NCI-H2107 treated with DMSO at 0.1 percent for 48 hours (cell line): ENCODE results near the gene ACOX3.
A peak's percentile ranks its signal among the peaks of the same experiment; 100 is the strongest.
"Not testable (repeated sequence)": the region's sequence is repeated elsewhere in the genome, so short reads cannot be mapped to it uniquely, and the experiment has no call there.

Experiments
- DNase-seq: peaks from one replicate; lab custom pipeline; 2025; ENCODE audit not compliant: unreplicated experiment; lab: John Stamatoyannopoulos, UW

Gene ACOX3

DNA sequence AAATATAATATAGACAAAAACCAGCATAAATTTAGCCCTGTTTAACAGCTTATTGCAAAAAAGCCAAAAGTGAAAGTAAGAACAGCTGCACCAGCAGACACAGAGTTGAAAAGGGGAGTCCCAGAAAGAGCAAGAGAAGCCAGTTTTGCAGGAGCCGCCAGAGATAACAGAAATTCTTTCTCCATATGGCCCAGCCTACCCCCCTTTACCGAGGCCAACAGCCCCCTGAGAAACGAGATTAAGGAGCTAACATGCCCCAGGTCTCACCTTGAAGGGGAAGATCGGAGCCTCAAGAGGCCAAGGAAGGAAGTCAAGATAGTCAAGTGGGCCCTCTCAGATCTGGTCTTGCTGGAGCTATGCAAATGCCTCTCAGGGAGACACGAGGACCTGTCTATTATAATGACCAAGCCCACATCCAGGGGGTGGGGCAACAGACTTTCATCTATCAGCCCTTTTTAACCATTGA, 4.8 kb downstream of the ACOX3 start:
- DNase-seq, result no peak

DNA sequence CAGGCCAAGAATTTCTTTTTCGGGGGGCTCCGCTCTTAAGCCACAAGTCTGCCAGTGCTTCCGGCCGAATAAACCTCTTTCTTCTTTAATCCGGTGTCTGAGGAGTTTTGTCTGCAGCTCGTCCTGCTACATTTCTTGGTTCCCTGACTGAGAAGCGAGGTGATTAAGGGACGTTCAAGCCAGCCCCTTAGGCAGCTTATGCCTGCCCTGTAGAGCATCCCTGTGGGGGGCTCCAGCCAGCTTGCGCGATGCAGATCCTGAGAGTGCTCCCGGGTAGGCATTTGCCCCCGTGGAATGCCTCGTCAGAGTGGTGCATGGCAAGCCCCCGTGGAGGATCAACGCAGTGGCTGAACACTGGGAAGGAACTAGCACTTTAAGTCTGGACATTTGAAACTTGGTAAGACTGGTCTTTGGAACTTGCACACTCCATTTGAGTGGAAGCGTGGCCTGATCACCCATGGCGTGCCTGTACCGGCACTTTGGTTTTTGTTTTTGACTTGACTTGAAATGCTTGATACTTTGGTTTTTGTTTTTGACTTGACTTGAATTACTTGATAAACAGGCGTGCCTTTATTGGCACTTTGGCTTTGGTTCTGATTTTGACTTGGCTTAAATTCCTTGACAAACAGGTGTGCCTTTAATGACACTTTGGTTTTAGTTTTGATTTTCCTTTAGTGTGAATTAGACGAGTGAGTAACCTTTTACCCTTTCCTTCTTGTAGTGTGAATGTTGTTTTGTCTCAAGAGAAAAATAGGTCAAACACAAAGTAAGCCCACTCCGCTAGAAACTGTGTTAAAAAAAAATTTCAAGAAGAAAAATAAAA, 6.1 kb downstream of the ACOX3 start:
- DNase-seq, result no peak

DNA sequence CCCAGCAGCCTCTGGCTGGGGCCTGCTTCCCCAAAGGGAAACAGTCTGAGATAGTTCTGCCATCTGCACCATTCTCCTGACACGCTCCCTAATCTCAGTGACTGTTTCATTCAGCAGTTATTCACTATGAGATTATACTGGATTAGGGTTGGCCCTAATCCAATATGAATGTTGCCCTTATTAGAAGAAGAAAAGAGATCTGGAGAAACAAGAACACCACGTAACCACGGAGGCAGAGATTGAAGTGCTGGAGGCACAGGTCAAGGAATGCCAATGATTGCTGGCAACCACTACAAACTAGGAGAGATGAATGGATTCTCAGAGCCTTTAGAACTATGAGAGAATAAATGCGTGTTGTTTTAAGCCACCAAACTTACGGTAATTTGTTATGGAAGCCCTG, 7.4 kb downstream of the ACOX3 start:
- DNase-seq, result no peak

DNA sequence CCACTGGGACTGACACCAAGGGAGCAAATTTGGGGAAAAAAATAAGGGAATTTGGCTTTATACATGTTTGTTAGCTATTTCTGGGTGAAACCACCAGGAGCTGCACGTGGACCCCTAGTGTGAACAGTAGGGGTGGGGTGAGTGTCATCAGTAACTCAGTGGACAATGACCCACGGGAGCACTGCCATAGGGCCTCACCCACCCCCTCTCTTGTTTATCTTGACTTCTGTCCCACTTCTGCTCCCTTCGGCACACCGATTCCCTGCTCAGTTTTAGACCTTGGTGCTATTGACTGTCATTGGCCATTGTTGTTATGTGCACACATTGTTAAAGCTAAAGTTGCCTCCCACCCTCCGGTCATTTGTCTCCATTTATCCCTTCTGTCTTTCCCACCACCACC, 9.0 kb downstream of the ACOX3 start:
- DNase-seq, result no peak

DNA sequence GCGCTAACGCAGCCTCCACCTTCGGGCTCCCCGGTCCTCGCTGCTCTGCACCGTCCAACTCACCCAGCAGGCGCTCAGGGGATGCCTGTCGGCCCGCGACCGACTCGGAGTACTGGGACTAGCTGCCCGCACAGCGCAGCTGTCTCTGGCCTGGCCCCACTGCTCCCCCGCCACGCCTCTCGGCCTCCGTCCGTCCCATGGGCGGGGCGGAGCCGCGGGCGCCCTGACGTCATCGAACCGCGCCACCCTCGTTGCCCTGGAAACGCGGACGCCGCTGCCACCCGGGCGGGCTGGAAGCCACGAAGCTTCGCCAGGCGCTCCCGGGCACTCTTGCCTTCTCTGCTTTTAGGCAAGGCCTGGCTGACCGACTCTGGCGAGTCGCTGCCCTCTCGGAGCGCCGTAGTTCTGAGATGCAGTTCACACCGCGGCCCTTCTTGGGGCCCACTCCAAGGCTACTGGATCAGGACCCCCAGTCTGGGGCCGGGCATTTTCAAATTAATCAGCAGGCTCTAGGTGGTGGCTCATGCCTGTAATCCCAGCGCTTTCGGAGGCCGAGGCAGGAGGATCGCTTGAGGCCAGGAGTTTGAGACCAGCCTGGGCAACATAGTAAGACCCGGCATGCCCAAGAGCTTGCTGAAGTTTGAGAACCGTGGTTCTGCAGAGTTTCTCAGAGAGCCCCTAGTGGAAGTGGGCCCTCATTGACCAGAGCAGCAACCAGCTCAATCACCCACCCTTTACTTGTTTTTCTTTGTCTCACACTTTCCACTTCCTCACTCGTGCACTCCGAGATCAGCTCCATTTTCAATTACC, 12.0 kb downstream of the ACOX3 start:
- peak; percentile 1 for DNase-seq

DNA sequence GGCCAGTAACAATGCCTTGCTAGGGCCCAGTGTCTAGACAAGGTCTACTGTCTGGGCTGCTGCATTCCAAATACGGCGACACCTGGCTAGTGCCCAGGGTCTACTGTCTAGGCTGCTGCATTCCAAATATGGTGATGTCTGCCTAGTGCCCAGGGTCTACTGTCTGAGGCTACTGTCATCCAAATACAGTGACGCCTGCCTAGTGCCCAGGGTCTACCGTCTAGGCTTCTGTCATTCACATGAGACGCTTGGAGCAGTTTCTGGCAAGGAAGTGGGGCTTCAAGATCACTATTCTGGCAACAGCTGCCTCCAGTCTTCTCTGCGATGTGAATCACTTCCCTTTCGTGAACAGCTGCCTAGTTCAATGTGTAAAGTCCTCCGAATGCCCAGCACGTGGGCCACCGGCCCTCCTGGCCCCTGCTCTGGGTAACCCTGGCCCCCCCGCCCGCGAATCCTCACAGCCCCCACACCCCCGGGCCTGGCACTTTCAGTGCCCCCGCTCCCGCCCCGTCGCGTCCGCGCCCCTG, 12.7 kb downstream of the ACOX3 start:
- DNase-seq, result no peak

DNA sequence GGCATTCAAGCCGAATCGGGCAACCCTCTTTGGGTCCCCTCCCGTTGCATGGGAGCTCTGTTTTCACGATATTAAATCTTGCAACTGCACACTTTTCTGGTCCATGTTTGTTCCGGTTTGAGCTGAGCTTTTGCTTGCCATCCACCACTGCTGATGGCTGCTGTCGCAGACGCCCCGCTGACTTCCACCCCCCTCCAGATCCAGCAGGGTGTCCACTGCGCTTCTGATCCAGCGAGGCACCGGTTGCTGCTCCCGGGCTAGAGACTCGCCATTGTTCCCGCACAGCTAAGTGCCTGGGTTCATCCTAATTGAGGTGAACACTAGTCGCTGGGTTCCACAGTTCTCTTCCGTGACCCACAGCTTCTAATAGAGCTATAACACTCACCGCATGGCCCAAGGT, 13.3 kb downstream of the ACOX3 start:
- no peak for DNase-seq

DNA sequence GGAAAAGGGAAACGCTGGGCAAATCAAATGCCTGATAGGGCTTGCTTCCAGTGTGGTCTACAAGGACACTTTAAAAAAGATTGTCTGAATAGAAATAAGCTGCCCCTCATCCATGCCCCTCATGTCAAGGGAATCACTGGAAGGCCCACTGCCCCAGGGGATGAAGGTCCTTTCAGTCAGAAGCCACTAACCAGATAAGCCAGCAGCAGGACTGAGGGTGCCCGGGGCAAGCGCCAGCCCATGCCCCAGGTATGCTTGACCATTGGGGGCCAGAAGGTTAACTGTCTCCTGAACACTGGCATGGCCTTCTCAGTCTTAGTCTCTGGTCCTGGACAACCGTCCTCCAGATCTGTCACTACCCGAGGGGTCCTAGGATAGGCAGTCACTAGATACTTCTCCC, 17.7 kb downstream of the ACOX3 start:
- no peak for DNase-seq

DNA sequence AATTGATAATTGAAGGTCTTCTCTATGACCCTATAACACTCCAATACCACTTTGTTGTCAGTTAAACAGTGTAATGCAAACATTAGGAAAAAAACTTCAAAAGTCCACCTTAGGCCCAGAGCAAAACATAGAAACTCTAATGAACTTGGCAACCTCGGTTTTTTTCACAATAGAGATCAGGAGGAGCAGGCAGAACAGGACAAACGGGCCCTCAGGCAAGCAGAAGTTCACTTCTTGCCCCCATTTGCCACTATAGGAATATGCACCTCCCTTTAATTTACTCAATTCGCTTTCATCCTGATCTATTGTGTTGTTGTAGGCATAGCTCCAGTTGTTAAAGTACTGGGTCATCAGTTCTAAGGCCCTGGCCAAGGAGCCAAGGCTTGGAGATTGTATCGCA, 18.2 kb downstream of the ACOX3 start:
- DNase-seq, result no peak

DNA sequence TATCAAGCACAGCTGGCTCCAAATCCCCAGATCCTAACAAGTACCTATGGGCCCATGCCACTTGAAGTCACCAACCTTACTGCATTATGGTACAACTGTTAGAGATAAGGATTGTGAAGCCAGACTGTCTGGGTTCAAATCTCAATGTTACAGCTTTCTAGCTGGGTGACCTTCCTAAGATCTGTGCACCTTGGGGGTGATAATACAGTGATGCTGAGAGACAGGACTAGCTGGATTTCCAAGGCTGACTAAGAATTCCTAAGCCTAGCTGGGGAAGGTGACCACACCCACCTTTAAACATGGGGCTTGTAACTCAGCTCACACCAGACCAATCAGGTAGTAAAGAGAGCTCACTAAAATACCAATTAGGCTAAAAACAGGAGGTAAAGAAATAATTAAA, 20.4 kb downstream of the ACOX3 start:
- DNase-seq, result not testable (repeated sequence)

DNA sequence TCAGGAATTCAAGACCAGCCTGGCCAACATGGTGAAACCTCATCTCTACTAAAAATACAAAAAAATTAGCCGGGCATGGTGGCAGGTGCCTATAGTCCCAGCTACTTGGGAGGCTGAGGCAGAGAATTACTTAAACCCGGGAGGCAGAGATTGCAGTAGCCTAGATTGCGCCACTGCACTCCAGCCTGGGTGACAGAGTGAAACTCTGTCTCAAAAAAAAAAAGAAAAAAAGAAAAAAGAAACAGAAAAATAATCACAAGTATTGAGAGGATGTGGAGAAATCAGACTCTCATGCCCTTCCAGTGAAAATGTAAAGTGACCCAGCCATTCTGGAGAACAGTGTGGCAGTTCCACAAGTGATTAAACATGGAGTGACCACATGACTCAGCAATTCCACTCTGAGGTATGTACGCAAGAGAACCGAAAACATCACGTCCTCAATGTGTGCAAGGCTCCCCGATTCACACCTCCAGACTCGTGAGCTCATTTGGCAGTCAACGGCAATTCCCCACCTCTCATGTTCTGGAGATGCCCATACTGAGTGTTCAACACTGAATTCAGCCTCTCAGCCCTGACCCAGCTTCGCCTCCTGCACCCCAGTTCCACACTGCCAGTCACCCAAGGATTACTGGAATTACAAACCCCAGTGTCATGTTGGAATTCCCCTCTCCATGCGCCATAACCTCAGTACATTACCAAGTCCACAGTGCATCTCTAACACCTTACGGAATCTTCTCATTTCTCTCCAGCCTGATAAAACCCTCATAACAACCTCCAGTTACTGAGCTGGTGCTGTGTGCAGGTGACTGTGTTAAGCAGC, 21.1 kb downstream of the ACOX3 start:
- no peak for DNase-seq

DNA sequence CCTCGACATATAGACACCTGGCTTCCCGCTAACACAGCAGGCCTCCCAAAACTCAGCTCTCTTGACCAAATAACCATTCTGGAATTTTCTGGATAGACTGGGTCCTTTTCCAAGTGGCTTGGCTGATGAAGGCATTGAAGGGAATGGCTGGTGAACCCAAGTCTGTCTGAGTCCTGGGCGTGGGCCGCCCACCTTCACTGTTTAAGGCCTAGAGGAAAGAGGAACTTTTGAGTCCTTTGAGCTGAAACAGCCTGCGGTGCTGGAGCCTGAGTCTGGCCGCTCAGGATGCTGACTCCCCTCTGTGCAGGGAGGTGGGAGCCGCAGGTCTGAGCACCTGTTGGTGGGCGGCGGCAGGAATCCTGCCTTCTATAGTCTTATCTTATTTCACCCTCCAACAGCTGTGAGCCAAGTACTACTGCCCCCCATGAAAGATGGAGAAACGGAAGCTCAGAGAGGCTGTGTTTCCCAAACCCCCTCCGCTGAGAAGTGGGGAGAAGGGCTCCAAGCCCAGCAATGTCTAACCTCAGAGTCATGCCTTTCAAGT, 23.4 kb downstream of the ACOX3 start:
- DNase-seq, result no peak

DNA sequence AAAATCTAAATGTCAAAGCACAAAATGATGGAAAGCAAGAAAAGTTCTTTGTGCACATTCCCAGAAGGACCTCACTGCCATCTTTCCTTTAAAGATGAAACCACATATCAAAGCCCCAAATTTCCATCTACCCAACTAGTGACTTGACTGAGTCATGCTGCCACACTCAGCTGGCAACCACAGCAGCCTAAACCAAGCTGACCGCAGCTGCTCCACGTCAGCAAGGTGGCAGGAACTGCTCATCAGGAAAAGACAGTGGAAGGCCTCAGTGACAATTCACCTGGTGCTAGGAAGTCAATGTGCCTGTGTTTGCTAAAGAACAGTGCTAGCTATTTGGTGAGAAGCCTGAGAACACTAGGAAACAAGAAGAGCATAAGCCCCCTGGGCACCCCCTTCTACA, 26.1 kb downstream of the ACOX3 start:
- no peak for DNase-seq

DNA sequence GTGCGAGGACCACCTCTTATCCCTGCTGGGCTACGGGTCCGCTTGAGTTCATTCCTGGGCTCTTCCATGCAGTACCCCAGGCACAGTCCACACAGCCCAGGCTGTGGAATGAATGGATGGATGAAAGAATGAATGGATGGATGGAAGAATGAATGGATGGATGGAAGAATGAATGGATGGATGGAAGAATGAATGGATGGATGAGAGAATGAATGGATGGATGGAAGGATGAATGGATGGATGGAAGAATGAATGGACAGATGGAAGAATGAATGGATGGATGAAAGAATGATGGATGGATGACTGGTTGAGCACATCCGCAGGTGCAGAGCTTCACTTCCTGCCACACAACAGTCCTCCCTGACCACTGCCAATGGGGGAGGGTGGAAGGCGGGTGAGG, 28.2 kb downstream of the ACOX3 start:
- DNase-seq, result no peak

DNA sequence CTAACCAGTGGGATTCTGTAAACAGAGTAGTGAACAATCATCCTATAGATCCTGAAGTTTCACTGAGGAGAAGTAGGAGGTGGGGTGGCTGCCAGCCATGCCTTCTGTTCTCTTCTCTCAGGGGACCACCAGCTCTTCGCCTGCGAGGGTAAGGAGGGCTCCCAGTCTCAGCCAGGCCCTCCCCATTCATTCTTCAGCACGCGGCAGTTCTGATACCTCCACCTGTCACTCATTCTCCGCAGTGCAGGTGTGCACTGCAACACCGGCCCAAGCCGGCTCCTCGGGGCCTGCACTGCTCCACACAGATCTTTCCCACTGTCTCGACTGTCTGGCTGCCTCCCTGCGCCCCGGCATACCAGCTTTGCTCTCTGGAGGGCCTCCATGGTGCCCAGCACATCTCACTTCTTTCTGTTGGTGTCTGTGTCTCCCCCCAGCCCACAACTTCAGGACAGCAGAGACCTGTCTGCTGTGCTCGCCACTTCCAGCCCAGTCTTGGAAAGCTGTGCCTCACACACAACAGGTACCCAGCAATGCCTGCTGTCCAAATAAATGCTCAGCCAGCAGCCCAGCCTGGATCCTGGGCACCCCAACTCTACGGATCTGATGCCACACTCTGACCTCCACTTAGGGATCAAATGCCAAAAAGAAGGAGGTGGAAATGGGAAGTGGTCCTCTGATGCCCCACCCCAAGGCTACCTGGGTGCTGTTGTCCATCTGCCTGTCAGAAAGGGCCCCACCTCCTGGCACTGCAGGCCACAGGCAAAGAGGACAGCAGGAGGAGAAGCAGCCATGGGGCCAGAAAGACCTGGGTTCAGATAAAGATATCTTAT, 29.0 kb downstream of the ACOX3 start:
- DNase-seq, result no peak

DNA sequence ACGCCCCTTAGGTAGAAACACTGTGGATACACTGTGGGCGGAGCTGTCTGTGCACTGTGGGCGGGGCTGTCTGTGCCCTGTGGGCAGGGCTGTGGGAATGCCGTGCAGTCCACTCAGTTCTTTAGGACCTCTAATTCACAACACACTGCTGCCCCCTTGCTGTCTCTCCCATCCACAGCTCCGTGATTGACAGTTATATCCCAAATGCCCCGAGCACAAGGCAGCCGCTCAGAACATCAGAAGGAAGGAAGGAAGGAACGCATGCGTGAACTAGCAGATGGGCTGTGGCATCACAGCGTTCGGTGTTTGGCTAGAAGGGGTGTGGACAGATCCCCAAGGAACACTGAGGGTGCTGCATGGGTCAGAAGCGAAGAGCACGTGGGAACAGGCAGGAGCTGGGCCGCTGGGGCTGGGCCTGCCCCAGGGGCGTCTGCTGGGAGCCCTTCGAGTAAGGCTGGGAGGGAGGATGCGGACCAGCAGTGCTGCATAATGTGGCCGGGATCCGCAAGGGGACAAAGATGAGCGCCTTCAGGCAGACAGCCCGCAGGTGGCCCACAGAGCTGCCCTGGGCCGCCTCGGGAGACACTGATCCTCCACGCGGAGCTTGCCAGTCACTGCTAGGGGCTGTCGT, 29.8 kb downstream of the ACOX3 start:
- no peak for DNase-seq

DNA sequence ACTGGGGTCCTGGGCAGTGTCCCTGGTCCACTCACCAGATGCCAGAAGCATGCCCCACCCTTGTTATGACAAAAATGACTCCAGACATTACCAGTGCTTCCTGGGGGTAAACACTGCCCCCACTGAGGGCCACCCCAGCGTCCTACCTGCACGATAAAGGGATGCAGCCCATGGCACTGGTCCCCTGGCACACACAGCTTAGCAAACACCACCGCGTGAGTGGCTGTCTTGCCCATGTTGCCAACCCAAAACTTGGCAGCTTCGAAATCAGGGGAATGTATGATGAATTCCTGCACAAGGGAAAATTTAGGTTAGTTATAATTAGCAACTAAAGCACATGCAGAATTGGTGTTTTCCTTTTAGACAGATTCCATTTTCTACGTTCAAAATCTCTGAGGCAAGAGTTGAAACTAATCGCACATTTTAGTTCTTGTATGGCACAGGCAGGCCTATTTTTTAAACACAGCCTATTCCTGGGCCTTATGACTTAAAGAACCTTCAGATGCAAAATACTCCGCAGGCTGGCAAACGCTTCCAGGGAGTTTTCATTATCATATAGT, 30.4 kb downstream of the ACOX3 start:
- DNase-seq, result no peak

DNA sequence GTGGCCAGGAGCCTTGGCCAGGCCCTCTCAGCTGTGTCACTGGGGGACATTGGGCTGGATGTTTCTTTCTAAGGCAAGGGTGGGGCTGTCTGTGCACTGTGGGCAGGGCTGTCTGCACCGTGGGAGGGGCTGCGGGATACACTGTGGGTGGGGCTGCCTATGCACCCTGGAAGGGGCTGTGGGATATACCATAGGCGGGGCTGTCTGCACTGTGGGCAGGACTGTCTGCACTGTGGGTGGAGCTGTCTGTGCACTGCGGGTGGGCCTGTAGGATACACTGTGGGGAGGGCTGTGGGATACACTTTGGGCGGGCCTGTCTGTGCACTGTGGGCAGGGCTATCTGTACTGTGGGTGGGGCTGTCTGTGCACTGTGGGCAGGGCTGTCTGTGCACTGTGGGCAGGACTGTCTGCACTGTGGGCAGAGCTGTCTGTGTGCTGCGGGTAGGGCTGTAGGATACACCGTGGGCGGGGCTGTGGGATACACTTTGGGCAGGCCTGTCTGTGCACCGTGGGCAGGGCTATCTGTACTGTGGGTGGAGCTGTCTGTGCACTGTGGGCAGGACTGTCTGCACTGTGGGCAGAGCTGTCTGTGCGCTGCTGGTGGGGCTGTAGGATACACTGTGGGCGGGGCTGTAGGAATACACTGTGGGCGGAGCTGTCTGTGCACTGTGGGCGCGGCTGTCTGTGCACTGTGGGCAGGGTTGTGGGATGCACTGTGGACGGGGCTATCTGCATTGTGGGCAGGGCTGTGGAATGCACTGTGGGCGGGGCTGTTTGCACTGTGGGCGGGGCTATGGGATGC, 31.1 kb downstream of the ACOX3 start:
- DNase-seq, result no peak
